ENCODE results near the gene SECTM1.

SECTM1 gene

GRCh38 chr17:82277851-82278250 lies 55.7 kb downstream of the SECTM1 start:
- DNase-seq = no peak

- no peak for DNase-seq
Observed at GRCh38 chr17:82276938-82277337, 56.6 kb downstream of the SECTM1 start.

GRCh38 chr17:82275326-82275725 lies 58.2 kb downstream of the SECTM1 start:
- DNase-seq = no peak

- DNase-seq = no peak
Observed at GRCh38 chr17:82274134-82275020, 59.2 kb downstream of the SECTM1 start.

GRCh38 chr17:82273327-82274133 lies 60.0 kb downstream of the SECTM1 start, which contains the start of gene CSNK1D:
Gene CSNK1D, minus strand, starts transcription at chr17:82273700. Its CDS starts 319 bp downstream, at chr17:82273381.
- peak; percentile 90 for DNase-seq

- peak; percentile 43 for DNase-seq
Observed at GRCh38 chr17:82272495-82273326, 60.9 kb downstream of the SECTM1 start.

- DNase-seq = no peak
Observed at GRCh38 chr17:82271401-82271800, 62.2 kb downstream of the SECTM1 start.

Measured in stimulated activated CD4-positive, alpha-beta T cell treated with anti-CD3 and anti-CD28 coated beads, Interleukin-1b, Interleukin-23, amount 100 ng/mL, for 48 hours (primary cell).